HepG2 (cell line): ENCODE measurements around the gene FMN2. TPM values are rescaled to one million over a fixed set of nuclear protein-coding genes. Genes with fewer than 3 reads are reported as not detected.

ENCODE experiments used
- ATAC-seq: fragments of 200-7000 bp; cut with Tn5 transposase; 3 replicates; pipeline ENCODE4 v1.9.1; 2020; ENCODE audit warnings: mild to moderate bottlenecking, moderate library complexity
- BruUV-seq: library from RNA; stranded (reverse); fragments of 400-500 nt; replicated peaks from 2 replicates; lab custom pipeline; 2021; lab: Mats Ljungman, UMichigan
- CTCF ChIA-PET: fragments of 300-600 bp; formaldehyde crosslinking; extraction: SDS; loops from one replicate; lab custom pipeline; 2021; ENCODE audit warnings: low total read pairs, inconsistent platforms, low intra/inter-chr PET ratio; lab: Yijun Ruan, JAX
- POLR2A ChIA-PET: fragments of 350-600 bp; sonication (Branson Sonifier 250); formaldehyde crosslinking; loops from one replicate; lab custom pipeline; 2020; ENCODE audit warnings: antibody characterized with exemption, inconsistent platforms; lab: Yijun Ruan, JAX
- DNase-seq: peaks from one replicate; pipeline ENCODE4 v3.0.0-alpha.2; 2015; ENCODE audit warnings: low spot score
- FAIRE-seq: peaks from 3 replicates; lab custom pipeline; 2011; peaks lifted over from hg19 to GRCh38; lab: Jason Lieb, UNC
- H2AFZ ChIP-seq: one replicate; pipeline ENCODE4 v1.6.1; 2011; ENCODE audit warnings: low read length, inconsistent platforms
- H3K27ac ChIP-seq: fragments of 300-600 bp; 3 replicates; pipeline ENCODE4 v1.8.0; 2011; ENCODE audit warnings: mixed run types, mild to moderate bottlenecking, mixed read lengths, low read length, inconsistent platforms; ENCODE audit not compliant: insufficient read depth; ENCODE audit errors: extremely low read length
- H3K27me3 ChIP-seq, 2 experiments: fragments of 200-600 bp in 1 of 2; 2 replicates in 1 of 2; 3 replicates in 1 of 2; pipeline versions ENCODE4 v1.6.0 to v1.8.0; 2011; ENCODE audit warnings: low read length in 2 of 2, mild to moderate bottlenecking in 2 of 2, moderate library complexity in 2 of 2, inconsistent platforms in 1 of 2; ENCODE audit not compliant: insufficient read depth in 2 of 2, control insufficient read depth in 1 of 2
- H3K36me3 ChIP-seq, 2 experiments: fragments of 200-600 bp in 1 of 2; replicated peaks in 1 of 2; 2 replicates in 1 of 2; 3 replicates in 1 of 2; pipeline versions ENCODE4 v1.5.1 to v1.8.0; 2011; ENCODE audit warnings: low read length in 2 of 2, inconsistent platforms in 1 of 2; ENCODE audit not compliant: insufficient read depth in 2 of 2, control insufficient read depth in 1 of 2
- H3K4me1 ChIP-seq: 2 replicates; pipeline ENCODE4 v1.5.1; 2012; ENCODE audit warnings: low read length, inconsistent platforms; ENCODE audit not compliant: insufficient read depth
- H3K4me2 ChIP-seq: 2 replicates; pipeline ENCODE4 v1.6.0; 2011; ENCODE audit warnings: low read depth, low read length, inconsistent platforms
- H3K4me3 ChIP-seq, 3 experiments: fragments of 200-600 bp in 1 of 3; sonication (generic), shearing (Covaris generic) in 1 of 3; replicated peaks in 1 of 3; 2 replicates each; pipeline ENCODE4 v1.5.1; 2011 to 2016; ENCODE audit warnings: low read length in 3 of 3, inconsistent platforms in 2 of 3, low read depth in 2 of 3, mild to moderate bottlenecking in 2 of 3, control low read depth in 1 of 3, mixed read lengths in 1 of 3; ENCODE audit not compliant: insufficient read depth in 1 of 3
- H3K79me2 ChIP-seq: one replicate; pipeline ENCODE4 v1.6.1; 2011; ENCODE audit warnings: low read length, inconsistent platforms; ENCODE audit not compliant: insufficient read depth
- H3K9ac ChIP-seq: 2 replicates; pipeline ENCODE4 v1.6.0; 2011; ENCODE audit warnings: mild to moderate bottlenecking, low read depth, low read length, inconsistent platforms; ENCODE audit not compliant: insufficient read depth
- H3K9me3 ChIP-seq: 2 replicates; pipeline ENCODE4 v1.5.1; 2012; ENCODE audit warnings: mild to moderate bottlenecking, low read length
- H4K20me1 ChIP-seq: 2 replicates; pipeline ENCODE4 v1.6.0; 2011; ENCODE audit warnings: inconsistent platforms, mild to moderate bottlenecking, low read length, moderate library complexity; ENCODE audit not compliant: insufficient read depth
- AFF4 ChIP-seq: sonication (generic); formaldehyde crosslinking; IDR thresholded peaks from 2 replicates; pipeline ENCODE4 v1.4.0; 2020; ENCODE audit warnings: missing genetic modification reagents
- CREB1 ChIP-seq, 2 experiments: fragments of 450-650 bp in 1 of 2; IDR thresholded peaks; 2 replicates each; pipeline ENCODE4 v1.6.1; 2016 to 2017; ENCODE audit warnings: control low read depth in 1 of 2, mild to moderate bottlenecking in 1 of 2, missing compliant biosample characterization in 1 of 2, missing genetic modification characterization in 1 of 2
- FOXA3 ChIP-seq: IDR thresholded peaks from 2 replicates; pipeline ENCODE4 v1.6.1; 2016; ENCODE audit warnings: missing genetic modification reagents, missing compliant biosample characterization
- GPBP1L1 ChIP-seq: sonication (generic); formaldehyde crosslinking; IDR thresholded peaks from 2 replicates; pipeline ENCODE4 v1.5.0; 2020; ENCODE audit warnings: mild to moderate bottlenecking, missing genetic modification reagents
- MAFG ChIP-seq: sonication (generic); formaldehyde crosslinking; IDR thresholded peaks from 2 replicates; pipeline ENCODE4 v1.5.1; 2020; ENCODE audit warnings: mild to moderate bottlenecking, missing genetic modification reagents
- SMYD3 ChIP-seq: sonication (generic); formaldehyde crosslinking; IDR thresholded peaks from 2 replicates; pipeline ENCODE4 v1.8.1; 2023; ENCODE audit warnings: mild to moderate bottlenecking, missing genetic modification reagents
- SNAPC2 ChIP-seq: sonication (generic); formaldehyde crosslinking; IDR thresholded peaks from 2 replicates; pipeline ENCODE4 v1.8.1; 2022; ENCODE audit warnings: mild to moderate bottlenecking, missing genetic modification reagents
- SNRNP70 ChIP-seq: fragments of 200-400 bp; formaldehyde crosslinking; IDR thresholded peaks from 2 replicates; pipeline ENCODE4 v1.6.1; 2017; ENCODE audit warnings: mild to moderate bottlenecking, low read depth, low read length, moderate library complexity
- ZIK1 ChIP-seq: sonication (generic); formaldehyde crosslinking; IDR thresholded peaks from 2 replicates; pipeline ENCODE4 v1.5.0; 2020; ENCODE audit warnings: mild to moderate bottlenecking, low read depth, missing genetic modification reagents, borderline replicate concordance
- ZMAT3 ChIP-seq: sonication (generic); formaldehyde crosslinking; conservative IDR thresholded peaks from 2 replicates; pipeline ENCODE4 v1.7.0; 2021; ENCODE audit warnings: missing genetic modification reagents
- ZNF343 ChIP-seq: sonication (generic); formaldehyde crosslinking; IDR thresholded peaks from 2 replicates; pipeline ENCODE4 v1.4.0; 2020; ENCODE audit warnings: mild to moderate bottlenecking, missing genetic modification reagents
- ZSCAN29 ChIP-seq: sonication (generic); formaldehyde crosslinking; conservative IDR thresholded peaks from 2 replicates; pipeline ENCODE4 v1.4.0; 2020; ENCODE audit warnings: mild to moderate bottlenecking, missing genetic modification reagents
- WGBS: methylation state at CpG from one replicate; pipeline ENCODE4 v1.1.6; 2017; ENCODE audit warnings: low lambda C conversion rate; 5-methylcytosine and 5-hydroxymethylcytosine counted together
- in situ Hi-C: cut with HindIII; loops from 2 replicates; pipeline ENCODE4 v1.10.0; 2017; ENCODE audit warnings: low pct_unique_long_range_greater_than_20kb; ENCODE audit not compliant: extremely low pct_ligation_motif_present
- intact Hi-C: fragments of 100-400 bp; cut with micrococcal nuclease; formaldehyde crosslinking; loops from one replicate; pipeline ENCODE4 v1.10.0; 2022; ENCODE audit not compliant: unreplicated experiment
- polyA plus RNA-seq, 8 experiments: library from polyadenylated mRNA; depleted of rRNA in 3 of 8; stranded (reverse) in 7 of 8; unstranded in 1 of 8; fragments of >200 nt; fragmentation: Illumina TruSeq in 4 of 8; extraction: Trizol in 4 of 8; gene quantifications; 2 replicates each; pipeline versions ENCODE4 v1.2.1 to v1.2.3, GENCODE V29; 2011 to 2016; ENCODE audit warnings: low read depth in 4 of 8, missing spikeins in 1 of 8, mixed read lengths in 1 of 8; ENCODE audit not compliant: insufficient read depth in 1 of 8
- total RNA-seq, 5 experiments: library from RNA; depleted of rRNA; stranded (reverse); fragments of >200 nt; fragmentation: Illumina TruSeq; extraction: Trizol; gene quantifications; 2 replicates each; pipeline ENCODE4 v1.2.3, GENCODE V29; 2016; ENCODE audit warnings: low read depth in 1 of 5
- TF ChIP-seq, protein P1 (sequence below): sonication (generic); formaldehyde crosslinking; IDR thresholded peaks from 2 replicates; pipeline ENCODE4 v1.4.0; 2020; ENCODE audit warnings: missing genetic modification reagents
- TF ChIP-seq, protein P2 (sequence below): sonication (generic); formaldehyde crosslinking; conservative IDR thresholded peaks from 2 replicates; pipeline ENCODE4 v1.5.0; 2020; ENCODE audit warnings: missing genetic modification reagents

FMN2 gene
- total and polyA plus RNA-seq, 2 of the 13 experiments (the other 11 are each of a cell fraction or from before 2014, with no cell fraction given): not detected

DNA sequence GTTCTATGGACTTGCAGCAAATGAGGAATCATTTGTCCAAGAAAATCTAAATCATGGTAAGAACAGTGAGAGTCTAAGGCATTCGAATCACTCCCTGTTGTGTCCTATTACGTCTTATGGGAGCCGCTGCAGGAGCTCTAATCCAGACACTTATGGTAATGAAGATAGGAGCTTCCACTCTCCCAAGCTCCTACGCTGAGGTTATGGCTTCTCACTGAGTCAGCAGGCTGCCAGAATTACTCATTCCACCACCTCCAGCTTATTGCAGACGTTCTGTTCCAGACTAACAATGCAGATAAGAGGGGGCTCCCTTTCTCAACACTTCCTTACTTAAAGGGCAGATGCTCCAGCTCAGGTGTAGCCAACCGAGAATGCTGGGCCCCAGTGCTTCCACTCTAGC lies 307.7 kb downstream of the FMN2 start (continued):
- TF ChIP-seq, protein P1, sequence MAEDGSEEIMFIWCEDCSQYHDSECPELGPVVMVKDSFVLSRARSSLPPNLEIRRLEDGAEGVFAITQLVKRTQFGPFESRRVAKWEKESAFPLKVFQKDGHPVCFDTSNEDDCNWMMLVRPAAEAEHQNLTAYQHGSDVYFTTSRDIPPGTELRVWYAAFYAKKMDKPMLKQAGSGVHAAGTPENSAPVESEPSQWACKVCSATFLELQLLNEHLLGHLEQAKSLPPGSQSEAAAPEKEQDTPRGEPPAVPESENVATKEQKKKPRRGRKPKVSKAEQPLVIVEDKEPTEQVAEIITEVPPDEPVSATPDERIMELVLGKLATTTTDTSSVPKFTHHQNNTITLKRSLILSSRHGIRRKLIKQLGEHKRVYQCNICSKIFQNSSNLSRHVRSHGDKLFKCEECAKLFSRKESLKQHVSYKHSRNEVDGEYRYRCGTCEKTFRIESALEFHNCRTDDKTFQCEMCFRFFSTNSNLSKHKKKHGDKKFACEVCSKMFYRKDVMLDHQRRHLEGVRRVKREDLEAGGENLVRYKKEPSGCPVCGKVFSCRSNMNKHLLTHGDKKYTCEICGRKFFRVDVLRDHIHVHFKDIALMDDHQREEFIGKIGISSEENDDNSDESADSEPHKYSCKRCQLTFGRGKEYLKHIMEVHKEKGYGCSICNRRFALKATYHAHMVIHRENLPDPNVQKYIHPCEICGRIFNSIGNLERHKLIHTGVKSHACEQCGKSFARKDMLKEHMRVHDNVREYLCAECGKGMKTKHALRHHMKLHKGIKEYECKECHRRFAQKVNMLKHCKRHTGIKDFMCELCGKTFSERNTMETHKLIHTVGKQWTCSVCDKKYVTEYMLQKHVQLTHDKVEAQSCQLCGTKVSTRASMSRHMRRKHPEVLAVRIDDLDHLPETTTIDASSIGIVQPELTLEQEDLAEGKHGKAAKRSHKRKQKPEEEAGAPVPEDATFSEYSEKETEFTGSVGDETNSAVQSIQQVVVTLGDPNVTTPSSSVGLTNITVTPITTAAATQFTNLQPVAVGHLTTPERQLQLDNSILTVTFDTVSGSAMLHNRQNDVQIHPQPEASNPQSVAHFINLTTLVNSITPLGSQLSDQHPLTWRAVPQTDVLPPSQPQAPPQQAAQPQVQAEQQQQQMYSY (CRISPR knock-in tag): no peak
- no peak for TF ChIP-seq MAFG
- TF ChIP-seq ZIK1 (CRISPR knock-in tag): no peak
- no peak for TF ChIP-seq SNRNP70
- TF ChIP-seq ZNF343 (CRISPR knock-in tag): no peak
- TF ChIP-seq SMYD3 (CRISPR knock-in tag): no peak

DNA sequence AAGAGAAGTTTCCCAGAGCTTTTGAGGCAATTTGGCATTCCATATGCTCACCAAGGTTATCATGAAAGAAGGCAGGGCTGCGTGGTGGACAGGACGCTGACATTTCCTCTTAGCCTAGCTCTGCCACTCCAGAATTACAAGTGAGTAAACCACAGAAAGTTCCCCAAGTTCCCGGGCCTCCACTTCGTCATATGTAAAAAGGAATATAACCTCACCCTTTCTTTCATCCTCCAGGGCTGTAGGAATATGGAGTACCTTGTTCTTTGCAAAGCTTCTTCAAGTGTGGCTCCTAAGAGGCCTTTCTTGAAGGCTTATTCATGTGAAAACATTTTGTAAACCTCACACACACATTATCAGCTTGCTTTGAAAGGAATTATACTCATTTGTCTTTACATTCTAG lies 310.0 kb downstream of the FMN2 start:
- H3K79me2 ChIP-seq: no peaks in the 10 kb centered on the region
- no peak for FAIRE-seq
- no peaks in the 10 kb centered on the region for H3K36me3 ChIP-seq
- H3K9ac ChIP-seq: no peak overlapping the region
- ATAC-seq: no peak
- DNase-seq: no peak
- ChIA-PET CTCF (no interaction called here), POLR2A (no interaction called here)
- intact Hi-C loops: no loop called here
- no peak overlapping the region for H3K27ac ChIP-seq
- H3K4me3 ChIP-seq: no peak overlapping the region
- no peak overlapping the region for H3K4me2 ChIP-seq
- in situ Hi-C loops: no loop called here
- H3K4me1 ChIP-seq: no peaks in the 10 kb centered on the region
- no TSS peak for BruUV-seq
- WGBS: 0% methylated on average over 4 of the region's 4 CpGs
- H3K27me3 ChIP-seq: no peaks in the 10 kb centered on the region
- no peaks in the 10 kb centered on the region for H3K9me3 ChIP-seq
- no peaks in the 10 kb centered on the region for H4K20me1 ChIP-seq
- no peak overlapping the region for H2AFZ ChIP-seq
- TF ChIP-seq SNAPC2 (CRISPR knock-in tag) (no peak), CREB1 (IDR thresholded peaks at IDR 0.05) (no peak), CREB1 (CRISPR knock-in tag; IDR thresholded peaks at IDR 0.05) (no peak), GPBP1L1 (CRISPR knock-in tag) (no peak), ZMAT3 (CRISPR knock-in tag) (no peak), ZSCAN29 (CRISPR knock-in tag) (no peak), FOXA3 (CRISPR knock-in tag) (no peak), AFF4 (CRISPR knock-in tag) (no peak)
- TF ChIP-seq, protein P2, sequence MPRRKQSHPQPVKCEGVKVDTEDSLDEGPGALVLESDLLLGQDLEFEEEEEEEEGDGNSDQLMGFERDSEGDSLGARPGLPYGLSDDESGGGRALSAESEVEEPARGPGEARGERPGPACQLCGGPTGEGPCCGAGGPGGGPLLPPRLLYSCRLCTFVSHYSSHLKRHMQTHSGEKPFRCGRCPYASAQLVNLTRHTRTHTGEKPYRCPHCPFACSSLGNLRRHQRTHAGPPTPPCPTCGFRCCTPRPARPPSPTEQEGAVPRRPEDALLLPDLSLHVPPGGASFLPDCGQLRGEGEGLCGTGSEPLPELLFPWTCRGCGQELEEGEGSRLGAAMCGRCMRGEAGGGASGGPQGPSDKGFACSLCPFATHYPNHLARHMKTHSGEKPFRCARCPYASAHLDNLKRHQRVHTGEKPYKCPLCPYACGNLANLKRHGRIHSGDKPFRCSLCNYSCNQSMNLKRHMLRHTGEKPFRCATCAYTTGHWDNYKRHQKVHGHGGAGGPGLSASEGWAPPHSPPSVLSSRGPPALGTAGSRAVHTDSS (CRISPR knock-in tag): no peak
